ENCODE results near the gene RNASEH2C. TPM values are rescaled to one million over a fixed set of nuclear protein-coding genes. Genes with fewer than 3 reads are reported as not detected.

The RNASEH2C gene
- total and polyA plus RNA-seq, 2 of the 13 experiments (the other 11 are each of a cell fraction or from before 2014, with no cell fraction given) = 27.4 to 50.9 TPM

- no peak for TF ChIP-seq ZNF484 (CRISPR knock-in tag; IDR thresholded peaks at IDR 0.05; ENCODE audit: borderline replicate concordance, low read depth)
- TF ChIP-seq ZKSCAN5 (CRISPR knock-in tag; IDR thresholded peaks at IDR 0.05) = no peak
- no peak for TF ChIP-seq MAX (IDR thresholded peaks at IDR 0.05)
- TF ChIP-seq SOX13 (IDR thresholded peaks at IDR 0.05) = no peak
- no peak for TF ChIP-seq SOX13 (CRISPR knock-in tag; conservative IDR thresholded peaks at IDR 0.05 in 1 of 2, IDR thresholded peaks at IDR 0.05 in 1 of 2)
- no peak for TF ChIP-seq CBFB (CRISPR knock-in tag; IDR thresholded peaks at IDR 0.05)
- no peak for TF ChIP-seq RNF2 (conservative IDR thresholded peaks at IDR 0.05; ENCODE audit: low read depth)
- TF ChIP-seq ZNF263 (CRISPR knock-in tag; IDR thresholded peaks at IDR 0.05) = 0 out of 2 replicates have a peak, but pooled peaks have one; percentile 8
- TF ChIP-seq ZNF350 (CRISPR knock-in tag; IDR thresholded peaks at IDR 0.05; ENCODE audit: borderline replicate concordance, low read depth) = 0 out of 2 replicates have a peak, but pooled peaks have one; percentile 42
- TF ChIP-seq GMEB1 (CRISPR knock-in tag; IDR thresholded peaks at IDR 0.05; ENCODE audit: borderline replicate concordance) = 0 out of 2 replicates have a peak, but pooled peaks have one; percentile 26
- 0 out of 2 replicates have a peak, but pooled peaks have one; percentile 18 for TF ChIP-seq SOX5 (CRISPR knock-in tag; IDR thresholded peaks at IDR 0.05; ENCODE audit: borderline replicate concordance)
- no peak for TF ChIP-seq NFKBIZ (CRISPR knock-in tag; IDR thresholded peaks at IDR 0.05)
- no peak for TF ChIP-seq HOXA9 (CRISPR knock-in tag; IDR thresholded peaks at IDR 0.05; ENCODE audit: borderline replicate concordance)
- TF ChIP-seq POLR2G (IDR thresholded peaks at IDR 0.05; ENCODE audit: low read depth, low read length) = 0 out of 2 replicates have a peak, but pooled peaks have one; percentile 33
- 0 out of 2 replicates have a peak, but pooled peaks have one; percentile 28 for TF ChIP-seq THAP7 (CRISPR knock-in tag; IDR thresholded peaks at IDR 0.05)
- TF ChIP-seq RBM22 (optimal IDR thresholded peaks at IDR 0.05; ENCODE audit: low read length) = no peak
- TF ChIP-seq PITX1 (CRISPR knock-in tag; IDR thresholded peaks at IDR 0.05) = no peak
- TF ChIP-seq NR2F2 (IDR thresholded peaks at IDR 0.05; ENCODE audit: borderline replicate concordance, low read depth) = no peak
- TF ChIP-seq ZNF34 (CRISPR knock-in tag; IDR thresholded peaks at IDR 0.05; ENCODE audit: borderline replicate concordance) = no peak
- TF ChIP-seq ZNF468 (CRISPR knock-in tag; IDR thresholded peaks at IDR 0.05) = no peak
- no peak for TF ChIP-seq ZNF20 (CRISPR knock-in tag; IDR thresholded peaks at IDR 0.05)
- TF ChIP-seq RBM39 (IDR thresholded peaks at IDR 0.05; ENCODE audit: low read depth, low read length, poor library complexity, severe bottlenecking) = peak; percentile 46
- TF ChIP-seq ZNF253 (CRISPR knock-in tag; IDR thresholded peaks at IDR 0.05; ENCODE audit: borderline replicate concordance) = no peak
- TF ChIP-seq LRRFIP1 (CRISPR knock-in tag; conservative IDR thresholded peaks at IDR 0.05) = no peak
- TF ChIP-seq MXI1 (IDR thresholded peaks at IDR 0.05; ENCODE audit: borderline replicate concordance, low read depth, low read length) = no peak; the same call in 2 of the 3 replicates
- no peak for TF ChIP-seq ISL2 (CRISPR knock-in tag; IDR thresholded peaks at IDR 0.05)
Observed at GRCh38 chr11:65744026-65744698, 23.6 kb upstream of the RNASEH2C start (continued).
